ENCODE measurements around the gene MED31. TPM values are rescaled to one million over a fixed set of nuclear protein-coding genes. Genes with fewer than 3 reads are reported as not detected.

MED31 gene
- total and polyA plus RNA-seq, 8 donors = 19.1 to 29.8 (median 24.1) TPM

GRCh38 chr17:6690641-6691040 lies 39.2 kb upstream of the MED31 start:
- H3K9me3 ChIP-seq = no peaks in the 10 kb centered on the region
- TF ChIP-seq CTCF (IDR thresholded peaks at IDR 0.05) = no peak
- H3K4me1 ChIP-seq = no peaks in the 10 kb centered on the region
- intact Hi-C loops (cut with DNase I) = no loop called here
- no peaks in the 10 kb centered on the region for H3K36me3 ChIP-seq
- peaks cover 0 to 40% of the 10 kb centered on the region in 2 donors for H3K27me3 ChIP-seq
- DNase-seq = no peak
- no peak for ATAC-seq
- H3K27ac ChIP-seq = no peak overlapping the region
- no peak overlapping the region for H3K4me3 ChIP-seq

- no peaks in the 10 kb centered on the region for H3K4me1 ChIP-seq
- TF ChIP-seq CTCF (IDR thresholded peaks at IDR 0.05) = no peak
- ATAC-seq = no peak
- no peaks in the 10 kb centered on the region for H3K36me3 ChIP-seq
- H3K9me3 ChIP-seq = no peaks in the 10 kb centered on the region
- no peak overlapping the region for H3K27ac ChIP-seq
- intact Hi-C loops (cut with DNase I) = no loop called here
- H3K4me3 ChIP-seq = no peak overlapping the region
- DNase-seq = no peak
- H3K27me3 ChIP-seq = peaks cover 0 to 31% of the 10 kb centered on the region in 2 donors
These were observed 37.5 kb upstream of the MED31 start for GRCh38 chr17:6688944-6689343.

GRCh38 chr17:6686026-6686425 lies 34.6 kb upstream of the MED31 start:
- DNase-seq = no peak
- intact Hi-C loops (cut with DNase I) = no loop called here
- Histone ChIP-seq H3K4me1 (no peaks in the 10 kb centered on the region), H3K27ac (no peak overlapping the region), H3K4me3 (no peak overlapping the region), H3K36me3 (no peaks in the 10 kb centered on the region), H3K9me3 (no peaks in the 10 kb centered on the region), H3K27me3 (peaks cover 0 to 27% of the 10 kb centered on the region in 2 donors)
- no peak for TF ChIP-seq CTCF (IDR thresholded peaks at IDR 0.05)
- ATAC-seq = no peak

- Histone ChIP-seq H3K36me3 (no peaks in the 10 kb centered on the region), H3K4me3 (no peak overlapping the region), H3K4me1 (no peaks in the 10 kb centered on the region), H3K27ac (no peak overlapping the region), H3K27me3 (peaks cover 0 to 27% of the 10 kb centered on the region in 2 donors), H3K9me3 (no peaks in the 10 kb centered on the region)
- DNase-seq (no peak), ATAC-seq (no peak)
- intact Hi-C loops (cut with DNase I) = no loop called here
- TF ChIP-seq CTCF (IDR thresholded peaks at IDR 0.05) = no peak
These were observed 33.7 kb upstream of the MED31 start for GRCh38 chr17:6684881-6685767.

- H3K27me3 ChIP-seq = peaks cover 0 to 31% of the 10 kb centered on the region in 2 donors
- intact Hi-C loops (cut with DNase I) = no loop called here
- no peaks in the 10 kb centered on the region for H3K4me1 ChIP-seq
- TF ChIP-seq CTCF (IDR thresholded peaks at IDR 0.05) = no peak
- H3K9me3 ChIP-seq = no peaks in the 10 kb centered on the region
- H3K27ac ChIP-seq = no peak overlapping the region
- no peaks in the 10 kb centered on the region for H3K36me3 ChIP-seq
- ATAC-seq (no peak), DNase-seq (no peak)
- no peak overlapping the region for H3K4me3 ChIP-seq
These were observed 33.0 kb upstream of the MED31 start for GRCh38 chr17:6684460-6684783.
